HEK293 (cell line): ENCODE measurements around the gene EIF2D.

Experiments used
- BCL11A ChIP-seq: fragments of 450-650 bp; formaldehyde crosslinking; IDR thresholded peaks from 2 replicates; pipeline ENCODE4 v1.5.1; 2016; ENCODE audit warnings: low read depth, missing biosample characterization, missing genetic modification characterization
- GLI4 ChIP-seq: fragments of 450-650 bp; formaldehyde crosslinking; IDR thresholded peaks from 2 replicates; pipeline ENCODE4 v1.5.1; 2016; ENCODE audit warnings: missing biosample characterization, missing genetic modification characterization
- IKZF3 ChIP-seq: fragments of 450-650 bp; IDR thresholded peaks from 2 replicates; pipeline ENCODE4 v1.5.0; 2018; ENCODE audit warnings: missing biosample characterization, mild to moderate bottlenecking, missing genetic modification characterization, moderate library complexity
- KLF9 ChIP-seq: fragments of 450-650 bp; formaldehyde crosslinking; IDR thresholded peaks from 2 replicates; pipeline ENCODE4 v1.5.1; 2016; ENCODE audit warnings: missing biosample characterization, missing genetic modification characterization, low read depth
- MZF1 ChIP-seq: fragments of 450-650 bp; formaldehyde crosslinking; IDR thresholded peaks from 2 replicates; pipeline ENCODE4 v1.5.1; 2017; ENCODE audit warnings: missing biosample characterization, missing genetic modification characterization, borderline replicate concordance
- PRDM1 ChIP-seq: fragments of 450-650 bp; formaldehyde crosslinking; IDR thresholded peaks from 2 replicates; pipeline ENCODE4; 2016; ENCODE audit warnings: missing biosample characterization, missing genetic modification characterization
- PRDM4 ChIP-seq: fragments of 450-650 bp; formaldehyde crosslinking; IDR thresholded peaks from 2 replicates; pipeline ENCODE4 v1.5.1; 2017; ENCODE audit warnings: missing biosample characterization, missing genetic modification characterization
- ZBTB20 ChIP-seq: fragments of 450-650 bp; formaldehyde crosslinking; IDR thresholded peaks from 2 replicates; pipeline ENCODE4 v1.5.1; 2016; ENCODE audit warnings: missing biosample characterization, missing genetic modification characterization
- ZFP69B ChIP-seq: fragments of 450-650 bp; formaldehyde crosslinking; IDR thresholded peaks from 2 replicates; pipeline ENCODE4 v1.5.1; 2016; ENCODE audit warnings: missing biosample characterization, missing genetic modification characterization
- ZNF114 ChIP-seq: fragments of 450-650 bp; formaldehyde crosslinking; IDR thresholded peaks from 2 replicates; pipeline ENCODE4 v1.5.0; 2017; ENCODE audit warnings: missing biosample characterization, missing genetic modification characterization
- ZNF155 ChIP-seq: fragments of 450-650 bp; formaldehyde crosslinking; IDR thresholded peaks from 2 replicates; pipeline ENCODE4 v1.5.1; 2016; ENCODE audit warnings: missing biosample characterization, missing genetic modification characterization
- ZNF366 ChIP-seq: fragments of 450-650 bp; formaldehyde crosslinking; conservative IDR thresholded peaks from 2 replicates; pipeline ENCODE4 v1.5.1; 2016; ENCODE audit warnings: missing biosample characterization, missing genetic modification characterization
- ZNF391 ChIP-seq: fragments of 450-650 bp; formaldehyde crosslinking; IDR thresholded peaks from 2 replicates; pipeline ENCODE4 v1.5.1; 2016; ENCODE audit warnings: low read depth, missing biosample characterization, missing genetic modification characterization, borderline replicate concordance
- ZNF514 ChIP-seq: fragments of 450-650 bp; formaldehyde crosslinking; IDR thresholded peaks from 2 replicates; pipeline ENCODE4 v1.5.1; 2016; ENCODE audit warnings: missing biosample characterization, missing genetic modification characterization
- ZNF558 ChIP-seq: fragments of 450-650 bp; formaldehyde crosslinking; IDR thresholded peaks from 2 replicates; pipeline ENCODE4 v1.5.1; 2016; ENCODE audit warnings: missing biosample characterization, missing genetic modification characterization
- ZNF585B ChIP-seq: fragments of 450-650 bp; formaldehyde crosslinking; IDR thresholded peaks from 2 replicates; pipeline ENCODE4 v1.5.1; 2016; ENCODE audit warnings: missing biosample characterization, missing genetic modification characterization
- ZNF626 ChIP-seq: fragments of 450-650 bp; sonication (Bioruptor Pico); formaldehyde crosslinking; IDR thresholded peaks from 2 replicates; pipeline ENCODE4 v1.5.1; 2018; ENCODE audit warnings: missing biosample characterization, missing genetic modification characterization, inconsistent platforms
- ZNF660 ChIP-seq: fragments of 450-650 bp; IDR thresholded peaks from 2 replicates; pipeline ENCODE4 v1.5.1; 2018; ENCODE audit warnings: missing biosample characterization, mild to moderate bottlenecking, missing genetic modification characterization
- ZNF76 ChIP-seq: fragments of 450-650 bp; formaldehyde crosslinking; IDR thresholded peaks from 2 replicates; pipeline ENCODE4; 2016; ENCODE audit warnings: low read depth, missing biosample characterization, missing genetic modification characterization, borderline replicate concordance
- ZNF837 ChIP-seq: fragments of 450-650 bp; formaldehyde crosslinking; IDR thresholded peaks from 2 replicates; pipeline ENCODE4 v1.5.1; 2016; ENCODE audit warnings: missing biosample characterization, missing genetic modification characterization
- ZSCAN16 ChIP-seq: fragments of 450-650 bp; formaldehyde crosslinking; IDR thresholded peaks from 2 replicates; pipeline ENCODE4 v1.5.1; 2016; ENCODE audit warnings: missing biosample characterization, missing genetic modification characterization
- ZXDB ChIP-seq: fragments of 450-650 bp; formaldehyde crosslinking; IDR thresholded peaks from 2 replicates; pipeline ENCODE4 v1.5.1; 2016; ENCODE audit warnings: missing biosample characterization, missing genetic modification characterization
- TF ChIP-seq, protein P1 (sequence below): fragments of 450-650 bp; formaldehyde crosslinking; IDR thresholded peaks from 2 replicates; pipeline ENCODE4 v1.5.1; 2016; ENCODE audit warnings: missing biosample characterization, missing genetic modification characterization
- TF ChIP-seq, protein P2 (sequence below): fragments of 450-650 bp; formaldehyde crosslinking; IDR thresholded peaks from 2 replicates; pipeline ENCODE4 v1.5.1; 2016; ENCODE audit warnings: missing biosample characterization, missing genetic modification characterization
- TF ChIP-seq, protein P3 (sequence below): fragments of 450-650 bp; formaldehyde crosslinking; IDR thresholded peaks from 2 replicates; pipeline ENCODE4 v1.5.1; 2016; ENCODE audit warnings: missing biosample characterization, missing genetic modification characterization, borderline replicate concordance
- TF ChIP-seq, protein P4 (sequence below): fragments of 450-650 bp; formaldehyde crosslinking; IDR thresholded peaks from 2 replicates; pipeline ENCODE4 v1.5.1; 2016; ENCODE audit warnings: missing biosample characterization, missing genetic modification characterization
- TF ChIP-seq, protein P5 (sequence below): fragments of 450-650 bp; formaldehyde crosslinking; IDR thresholded peaks from 2 replicates; pipeline ENCODE4 v1.5.1; 2016; ENCODE audit warnings: missing biosample characterization, missing genetic modification characterization

EIF2D gene

DNA sequence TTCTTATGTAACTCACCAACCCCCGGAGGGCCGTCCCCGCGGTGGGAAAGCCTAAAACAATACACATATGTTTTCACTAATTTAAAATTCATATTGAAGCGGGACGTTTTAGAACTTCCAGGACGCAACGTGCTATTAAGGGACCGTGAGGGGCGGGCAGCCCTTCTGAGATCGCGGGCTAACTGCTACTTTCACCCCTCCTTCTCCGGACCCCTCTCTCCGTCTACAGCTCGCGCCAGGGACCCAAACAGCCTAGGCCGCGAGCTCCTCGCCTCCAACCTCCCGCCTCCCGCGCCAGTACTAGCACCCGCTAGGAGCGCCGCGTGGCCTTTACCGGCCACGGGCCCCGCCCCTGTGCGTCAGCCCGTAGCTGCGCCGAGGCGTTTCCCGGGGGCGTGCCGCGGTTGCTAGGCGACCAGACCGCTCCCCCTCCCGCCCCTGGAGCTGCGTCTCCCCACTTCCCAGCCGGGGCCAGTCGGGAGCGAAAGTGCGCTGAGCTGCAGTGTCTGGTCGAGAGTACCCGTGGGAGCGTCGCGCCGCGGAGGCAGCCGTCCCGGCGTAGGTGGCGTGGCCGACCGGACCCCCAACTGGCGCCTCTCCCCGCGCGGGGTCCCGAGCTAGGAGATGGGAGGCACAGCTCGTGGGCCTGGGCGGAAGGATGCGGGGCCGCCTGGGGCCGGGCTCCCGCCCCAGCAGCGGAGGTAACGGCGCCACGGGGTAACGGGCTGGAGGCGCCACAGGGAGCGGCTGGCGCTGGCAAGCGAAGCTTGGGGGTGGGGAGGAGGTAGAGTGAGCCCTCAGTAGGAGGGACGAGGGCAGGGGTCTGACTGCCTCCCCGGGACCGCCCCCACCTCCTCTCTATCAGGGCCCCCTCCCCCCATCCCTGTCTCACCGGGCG, 23.1 kb upstream of the EIF2D start, which contains the start of gene DYRK3 (continued):
- TF ChIP-seq IKZF3 = peak; percentile 83
- peak; percentile 71 for TF ChIP-seq PRDM1
- TF ChIP-seq, protein P1, sequence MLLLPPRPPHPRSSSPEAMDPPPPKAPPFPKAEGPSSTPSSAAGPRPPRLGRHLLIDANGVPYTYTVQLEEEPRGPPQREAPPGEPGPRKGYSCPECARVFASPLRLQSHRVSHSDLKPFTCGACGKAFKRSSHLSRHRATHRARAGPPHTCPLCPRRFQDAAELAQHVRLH = 0 out of 2 replicates have a peak, but pooled peaks have one; percentile 7
- peak; percentile 99 for TF ChIP-seq KLF9
- no peak for TF ChIP-seq ZNF585B (tag by site-specific recombination)
- TF ChIP-seq PRDM4 (tag by site-specific recombination) = no peak
- TF ChIP-seq ZNF76 = peak; percentile 86
- TF ChIP-seq ZNF114 (tag by site-specific recombination) = no peak
- no peak for TF ChIP-seq ZNF626 (tag by site-specific recombination)
- TF ChIP-seq, protein P2, sequence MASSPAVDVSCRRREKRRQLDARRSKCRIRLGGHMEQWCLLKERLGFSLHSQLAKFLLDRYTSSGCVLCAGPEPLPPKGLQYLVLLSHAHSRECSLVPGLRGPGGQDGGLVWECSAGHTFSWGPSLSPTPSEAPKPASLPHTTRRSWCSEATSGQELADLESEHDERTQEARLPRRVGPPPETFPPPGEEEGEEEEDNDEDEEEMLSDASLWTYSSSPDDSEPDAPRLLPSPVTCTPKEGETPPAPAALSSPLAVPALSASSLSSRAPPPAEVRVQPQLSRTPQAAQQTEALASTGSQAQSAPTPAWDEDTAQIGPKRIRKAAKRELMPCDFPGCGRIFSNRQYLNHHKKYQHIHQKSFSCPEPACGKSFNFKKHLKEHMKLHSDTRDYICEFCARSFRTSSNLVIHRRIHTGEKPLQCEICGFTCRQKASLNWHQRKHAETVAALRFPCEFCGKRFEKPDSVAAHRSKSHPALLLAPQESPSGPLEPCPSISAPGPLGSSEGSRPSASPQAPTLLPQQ (tag by site-specific recombination) = peak; percentile 82
- TF ChIP-seq ZBTB20 (tag by site-specific recombination) = peak; percentile 92
- TF ChIP-seq ZNF837 (tag by site-specific recombination) = no peak
- TF ChIP-seq, protein P3, sequence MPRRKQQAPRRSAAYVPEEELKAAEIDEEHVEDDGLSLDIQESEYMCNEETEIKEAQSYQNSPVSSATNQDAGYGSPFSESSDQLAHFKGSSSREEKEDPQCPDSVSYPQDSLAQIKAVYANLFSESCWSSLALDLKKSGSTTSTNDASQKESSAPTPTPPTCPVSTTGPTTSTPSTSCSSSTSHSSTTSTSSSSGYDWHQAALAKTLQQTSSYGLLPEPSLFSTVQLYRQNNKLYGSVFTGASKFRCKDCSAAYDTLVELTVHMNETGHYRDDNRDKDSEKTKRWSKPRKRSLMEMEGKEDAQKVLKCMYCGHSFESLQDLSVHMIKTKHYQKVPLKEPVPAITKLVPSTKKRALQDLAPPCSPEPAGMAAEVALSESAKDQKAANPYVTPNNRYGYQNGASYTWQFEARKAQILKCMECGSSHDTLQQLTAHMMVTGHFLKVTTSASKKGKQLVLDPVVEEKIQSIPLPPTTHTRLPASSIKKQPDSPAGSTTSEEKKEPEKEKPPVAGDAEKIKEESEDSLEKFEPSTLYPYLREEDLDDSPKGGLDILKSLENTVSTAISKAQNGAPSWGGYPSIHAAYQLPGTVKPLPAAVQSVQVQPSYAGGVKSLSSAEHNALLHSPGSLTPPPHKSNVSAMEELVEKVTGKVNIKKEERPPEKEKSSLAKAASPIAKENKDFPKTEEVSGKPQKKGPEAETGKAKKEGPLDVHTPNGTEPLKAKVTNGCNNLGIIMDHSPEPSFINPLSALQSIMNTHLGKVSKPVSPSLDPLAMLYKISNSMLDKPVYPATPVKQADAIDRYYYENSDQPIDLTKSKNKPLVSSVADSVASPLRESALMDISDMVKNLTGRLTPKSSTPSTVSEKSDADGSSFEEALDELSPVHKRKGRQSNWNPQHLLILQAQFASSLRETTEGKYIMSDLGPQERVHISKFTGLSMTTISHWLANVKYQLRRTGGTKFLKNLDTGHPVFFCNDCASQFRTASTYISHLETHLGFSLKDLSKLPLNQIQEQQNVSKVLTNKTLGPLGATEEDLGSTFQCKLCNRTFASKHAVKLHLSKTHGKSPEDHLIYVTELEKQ = no peak
- TF ChIP-seq, protein P4, sequence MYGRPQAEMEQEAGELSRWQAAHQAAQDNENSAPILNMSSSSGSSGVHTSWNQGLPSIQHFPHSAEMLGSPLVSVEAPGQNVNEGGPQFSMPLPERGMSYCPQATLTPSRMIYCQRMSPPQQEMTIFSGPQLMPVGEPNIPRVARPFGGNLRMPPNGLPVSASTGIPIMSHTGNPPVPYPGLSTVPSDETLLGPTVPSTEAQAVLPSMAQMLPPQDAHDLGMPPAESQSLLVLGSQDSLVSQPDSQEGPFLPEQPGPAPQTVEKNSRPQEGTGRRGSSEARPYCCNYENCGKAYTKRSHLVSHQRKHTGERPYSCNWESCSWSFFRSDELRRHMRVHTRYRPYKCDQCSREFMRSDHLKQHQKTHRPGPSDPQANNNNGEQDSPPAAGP (tag by site-specific recombination) = peak; percentile 58; the same call in 1 of the 2 replicates
- peak; percentile 96 for TF ChIP-seq ZXDB (tag by site-specific recombination)
- no peak for TF ChIP-seq ZNF155 (tag by site-specific recombination)
- no peak for TF ChIP-seq ZNF514
- 0 out of 2 replicates have a peak, but pooled peaks have one; percentile 11 for TF ChIP-seq ZSCAN16 (tag by site-specific recombination)
- TF ChIP-seq ZNF660 (tag by site-specific recombination) = peak; percentile 8; the same call in 1 of the 2 replicates
- 0 out of 2 replicates have a peak, but pooled peaks have one; percentile 8 for TF ChIP-seq MZF1 (tag by site-specific recombination)
- TF ChIP-seq ZNF558 (tag by site-specific recombination) = no peak
- peak; percentile 77 for TF ChIP-seq ZNF366 (tag by site-specific recombination)
- TF ChIP-seq ZNF391 = 0 out of 2 replicates have a peak, but pooled peaks have one; percentile 30
- TF ChIP-seq ZFP69B (tag by site-specific recombination) = 0 out of 2 replicates have a peak, but pooled peaks have one; percentile 45
- TF ChIP-seq, protein P5, sequence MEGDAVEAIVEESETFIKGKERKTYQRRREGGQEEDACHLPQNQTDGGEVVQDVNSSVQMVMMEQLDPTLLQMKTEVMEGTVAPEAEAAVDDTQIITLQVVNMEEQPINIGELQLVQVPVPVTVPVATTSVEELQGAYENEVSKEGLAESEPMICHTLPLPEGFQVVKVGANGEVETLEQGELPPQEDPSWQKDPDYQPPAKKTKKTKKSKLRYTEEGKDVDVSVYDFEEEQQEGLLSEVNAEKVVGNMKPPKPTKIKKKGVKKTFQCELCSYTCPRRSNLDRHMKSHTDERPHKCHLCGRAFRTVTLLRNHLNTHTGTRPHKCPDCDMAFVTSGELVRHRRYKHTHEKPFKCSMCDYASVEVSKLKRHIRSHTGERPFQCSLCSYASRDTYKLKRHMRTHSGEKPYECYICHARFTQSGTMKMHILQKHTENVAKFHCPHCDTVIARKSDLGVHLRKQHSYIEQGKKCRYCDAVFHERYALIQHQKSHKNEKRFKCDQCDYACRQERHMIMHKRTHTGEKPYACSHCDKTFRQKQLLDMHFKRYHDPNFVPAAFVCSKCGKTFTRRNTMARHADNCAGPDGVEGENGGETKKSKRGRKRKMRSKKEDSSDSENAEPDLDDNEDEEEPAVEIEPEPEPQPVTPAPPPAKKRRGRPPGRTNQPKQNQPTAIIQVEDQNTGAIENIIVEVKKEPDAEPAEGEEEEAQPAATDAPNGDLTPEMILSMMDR = peak; percentile 70
- no peak for TF ChIP-seq BCL11A
- no peak for TF ChIP-seq GLI4 (tag by site-specific recombination)
